Osteoblast (primary cell): ENCODE measurements around the gene ICOS. TPM values are rescaled to one million over a fixed set of nuclear protein-coding genes. Genes with fewer than 3 reads are reported as not detected.

Source experiments
- DNase-seq: peaks from one replicate; pipeline ENCODE4 v3.0.0; 2011; ENCODE audit warnings: low spot score, mixed read lengths; ENCODE audit not compliant: insufficient read length; ENCODE audit errors: missing footprints
- H2AFZ ChIP-seq: 2 replicates; pipeline ENCODE4 v1.6.0; 2011; ENCODE audit warnings: mild to moderate bottlenecking, low read length
- H3K27ac ChIP-seq: 2 replicates; pipeline ENCODE4 v1.5.1; 2011; ENCODE audit warnings: mild to moderate bottlenecking, low read depth, low read length, moderate library complexity
- H3K27me3 ChIP-seq: 2 replicates; pipeline ENCODE4 v1.6.0; 2012; ENCODE audit warnings: mild to moderate bottlenecking, control low read depth, inconsistent platforms, low read length, moderate library complexity; ENCODE audit not compliant: insufficient read depth
- H3K36me3 ChIP-seq: 2 replicates; pipeline ENCODE4 v1.5.1; 2011; ENCODE audit warnings: mild to moderate bottlenecking, low read length, control low read depth, moderate library complexity; ENCODE audit not compliant: insufficient read depth
- H3K4me1 ChIP-seq: 2 replicates; pipeline ENCODE4 v1.5.1; 2011; ENCODE audit warnings: mild to moderate bottlenecking, low read length, control low read depth, moderate library complexity; ENCODE audit not compliant: insufficient read depth
- H3K4me2 ChIP-seq: 2 replicates; pipeline ENCODE4 v1.6.0; 2011; ENCODE audit warnings: mild to moderate bottlenecking, low read length; ENCODE audit not compliant: insufficient read depth
- H3K4me3 ChIP-seq: fragments of 200-600 bp; sonication (generic); 3 replicates; pipeline ENCODE4 v1.5.1; 2012; ENCODE audit warnings: mild to moderate bottlenecking, low read length, inconsistent platforms; ENCODE audit not compliant: insufficient read depth
- H3K79me2 ChIP-seq: 2 replicates; pipeline ENCODE4 v1.6.0; 2012; ENCODE audit warnings: mild to moderate bottlenecking, low read length, control low read depth, inconsistent platforms; ENCODE audit not compliant: insufficient read depth
- H3K9me3 ChIP-seq: 2 replicates; pipeline ENCODE4 v1.5.1; 2011; ENCODE audit warnings: low read depth, low read length, control low read depth
- H4K20me1 ChIP-seq: 2 replicates; pipeline ENCODE4 v1.6.0; 2012; ENCODE audit warnings: mild to moderate bottlenecking, low read length, control low read depth; ENCODE audit not compliant: insufficient read depth
- total RNA-seq: library from RNA; depleted of rRNA; stranded (reverse); fragments of >200 nt; gene quantifications from 2 replicates; pipeline ENCODE4 v1.2.3, GENCODE V29; 2012
- TF ChIP-seq, protein P1 (sequence below): IDR thresholded peaks from 2 replicates; pipeline ENCODE4 v1.5.1; 2011; ENCODE audit warnings: mild to moderate bottlenecking, low read depth, low read length, moderate library complexity; ENCODE audit errors: extremely low read depth

The ICOS gene
- total RNA-seq, 1 donor = not detected

- no peaks in the 10 kb centered on the region for H3K9me3 ChIP-seq
- no peak overlapping the region for H2AFZ ChIP-seq
- H3K27me3 ChIP-seq = no peaks in the 10 kb centered on the region
- H3K4me3 ChIP-seq = no peak overlapping the region
- peak; percentile 29 for DNase-seq
- H3K4me1 ChIP-seq = no peaks in the 10 kb centered on the region
- H3K36me3 ChIP-seq = no peaks in the 10 kb centered on the region
- H3K4me2 ChIP-seq = no peak overlapping the region
- TF ChIP-seq, protein P1, sequence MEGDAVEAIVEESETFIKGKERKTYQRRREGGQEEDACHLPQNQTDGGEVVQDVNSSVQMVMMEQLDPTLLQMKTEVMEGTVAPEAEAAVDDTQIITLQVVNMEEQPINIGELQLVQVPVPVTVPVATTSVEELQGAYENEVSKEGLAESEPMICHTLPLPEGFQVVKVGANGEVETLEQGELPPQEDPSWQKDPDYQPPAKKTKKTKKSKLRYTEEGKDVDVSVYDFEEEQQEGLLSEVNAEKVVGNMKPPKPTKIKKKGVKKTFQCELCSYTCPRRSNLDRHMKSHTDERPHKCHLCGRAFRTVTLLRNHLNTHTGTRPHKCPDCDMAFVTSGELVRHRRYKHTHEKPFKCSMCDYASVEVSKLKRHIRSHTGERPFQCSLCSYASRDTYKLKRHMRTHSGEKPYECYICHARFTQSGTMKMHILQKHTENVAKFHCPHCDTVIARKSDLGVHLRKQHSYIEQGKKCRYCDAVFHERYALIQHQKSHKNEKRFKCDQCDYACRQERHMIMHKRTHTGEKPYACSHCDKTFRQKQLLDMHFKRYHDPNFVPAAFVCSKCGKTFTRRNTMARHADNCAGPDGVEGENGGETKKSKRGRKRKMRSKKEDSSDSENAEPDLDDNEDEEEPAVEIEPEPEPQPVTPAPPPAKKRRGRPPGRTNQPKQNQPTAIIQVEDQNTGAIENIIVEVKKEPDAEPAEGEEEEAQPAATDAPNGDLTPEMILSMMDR = no peak
- H3K27ac ChIP-seq = no peak overlapping the region
- H3K79me2 ChIP-seq = no peaks in the 10 kb centered on the region
- H4K20me1 ChIP-seq = no peaks in the 10 kb centered on the region
Measured at GRCh38 chr2:203949228-203949627, 12.7 kb downstream of the ICOS start.

- Histone ChIP-seq H3K4me1 (no peaks in the 10 kb centered on the region), H3K36me3 (no peaks in the 10 kb centered on the region), H2AFZ (no peak overlapping the region), H3K27me3 (peaks cover 4% of the 10 kb centered on the region), H3K9me3 (no peaks in the 10 kb centered on the region), H4K20me1 (no peaks in the 10 kb centered on the region), H3K4me2 (peak overlapping the region; percentile 37), H3K27ac (no peak overlapping the region), H3K79me2 (no peaks in the 10 kb centered on the region), H3K4me3 (no peak overlapping the region)
- DNase-seq = no peak
- TF ChIP-seq, protein P1 = no peak
Measured at GRCh38 chr2:203951366-203951902, 14.9 kb downstream of the ICOS start.

- TF ChIP-seq, protein P1 = no peak
- H3K36me3 ChIP-seq = no peaks in the 10 kb centered on the region
- no peaks in the 10 kb centered on the region for H3K79me2 ChIP-seq
- no peaks in the 10 kb centered on the region for H3K9me3 ChIP-seq
- no peaks in the 10 kb centered on the region for H4K20me1 ChIP-seq
- no peak overlapping the region for H3K4me2 ChIP-seq
- no peak overlapping the region for H2AFZ ChIP-seq
- H3K27me3 ChIP-seq = peaks cover 4% of the 10 kb centered on the region
- H3K4me1 ChIP-seq = peaks cover 4% of the 10 kb centered on the region
- no peak overlapping the region for H3K4me3 ChIP-seq
- DNase-seq = no peak
- H3K27ac ChIP-seq = no peak overlapping the region
Measured at GRCh38 chr2:203959265-203959664, 22.7 kb downstream of the ICOS start.

DNA sequence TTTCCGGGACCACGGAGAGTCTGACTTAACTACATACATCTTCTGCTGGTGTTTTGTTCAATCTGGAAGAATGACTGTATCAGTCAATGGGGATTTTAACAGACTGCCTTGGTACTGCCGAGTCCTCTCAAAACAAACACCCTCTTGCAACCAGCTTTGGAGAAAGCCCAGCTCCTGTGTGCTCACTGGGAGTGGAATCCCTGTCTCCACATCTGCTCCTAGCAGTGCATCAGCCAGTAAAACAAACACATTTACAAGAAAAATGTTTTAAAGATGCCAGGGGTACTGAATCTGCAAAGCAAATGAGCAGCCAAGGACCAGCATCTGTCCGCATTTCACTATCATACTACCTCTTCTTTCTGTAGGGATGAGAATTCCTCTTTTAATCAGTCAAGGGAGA, 23.1 kb downstream of the ICOS start:
- no peak overlapping the region for H3K4me2 ChIP-seq
- H3K79me2 ChIP-seq = no peaks in the 10 kb centered on the region
- no peak overlapping the region for H3K4me3 ChIP-seq
- no peaks in the 10 kb centered on the region for H3K36me3 ChIP-seq
- no peak for DNase-seq
- H3K27ac ChIP-seq = no peak overlapping the region
- peaks cover 4% of the 10 kb centered on the region for H3K4me1 ChIP-seq
- H2AFZ ChIP-seq = no peak overlapping the region
- TF ChIP-seq, protein P1 = no peak
- H4K20me1 ChIP-seq = no peaks in the 10 kb centered on the region
- peaks cover 4% of the 10 kb centered on the region for H3K27me3 ChIP-seq
- H3K9me3 ChIP-seq = no peaks in the 10 kb centered on the region
